Measurements from ENCODE around the gene MPZL3.

Gene MPZL3

DNA sequence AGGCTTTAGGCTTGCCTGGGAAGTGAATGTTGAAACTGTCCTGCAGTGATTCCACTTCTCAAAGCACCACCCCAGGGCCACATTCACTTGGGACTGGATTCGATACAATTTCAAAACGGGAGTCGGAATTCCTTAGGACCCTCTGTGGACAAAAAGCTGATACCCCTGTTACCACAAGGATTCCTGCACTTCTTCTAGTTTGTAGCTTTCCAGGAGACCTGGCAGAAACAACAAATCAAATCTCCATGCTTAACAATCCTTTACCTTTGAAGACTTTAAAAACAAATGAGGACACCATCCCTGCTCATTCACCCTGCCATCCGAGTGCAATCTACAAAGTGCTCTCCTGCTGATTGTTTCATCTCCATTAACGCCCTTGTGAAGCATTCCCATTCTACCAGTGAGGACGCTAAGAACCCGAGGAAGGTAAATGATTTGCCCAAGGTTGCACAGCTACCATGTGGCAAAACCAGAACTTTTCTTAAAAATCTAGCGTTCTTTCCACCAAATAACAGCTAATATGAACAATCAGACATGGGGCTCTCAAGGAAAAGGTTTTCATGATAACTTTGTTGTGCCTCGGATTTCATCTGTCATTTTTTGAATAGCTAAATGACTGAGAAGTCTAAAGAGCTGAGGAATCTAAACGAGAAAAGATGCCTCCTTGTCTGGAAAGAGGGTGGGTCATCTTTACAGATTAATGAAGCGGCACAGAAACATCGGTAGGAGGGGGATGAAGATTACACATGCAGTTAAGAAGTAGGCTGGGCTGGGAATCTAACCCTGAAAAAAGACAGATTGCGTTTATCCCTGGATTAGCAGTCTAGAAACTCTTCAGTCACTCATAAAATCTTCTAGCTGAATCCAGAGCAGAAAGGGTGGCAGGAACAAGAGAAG, 12.7 kb upstream of the MPZL3 start:
- DNase-seq, result no peak

DNA sequence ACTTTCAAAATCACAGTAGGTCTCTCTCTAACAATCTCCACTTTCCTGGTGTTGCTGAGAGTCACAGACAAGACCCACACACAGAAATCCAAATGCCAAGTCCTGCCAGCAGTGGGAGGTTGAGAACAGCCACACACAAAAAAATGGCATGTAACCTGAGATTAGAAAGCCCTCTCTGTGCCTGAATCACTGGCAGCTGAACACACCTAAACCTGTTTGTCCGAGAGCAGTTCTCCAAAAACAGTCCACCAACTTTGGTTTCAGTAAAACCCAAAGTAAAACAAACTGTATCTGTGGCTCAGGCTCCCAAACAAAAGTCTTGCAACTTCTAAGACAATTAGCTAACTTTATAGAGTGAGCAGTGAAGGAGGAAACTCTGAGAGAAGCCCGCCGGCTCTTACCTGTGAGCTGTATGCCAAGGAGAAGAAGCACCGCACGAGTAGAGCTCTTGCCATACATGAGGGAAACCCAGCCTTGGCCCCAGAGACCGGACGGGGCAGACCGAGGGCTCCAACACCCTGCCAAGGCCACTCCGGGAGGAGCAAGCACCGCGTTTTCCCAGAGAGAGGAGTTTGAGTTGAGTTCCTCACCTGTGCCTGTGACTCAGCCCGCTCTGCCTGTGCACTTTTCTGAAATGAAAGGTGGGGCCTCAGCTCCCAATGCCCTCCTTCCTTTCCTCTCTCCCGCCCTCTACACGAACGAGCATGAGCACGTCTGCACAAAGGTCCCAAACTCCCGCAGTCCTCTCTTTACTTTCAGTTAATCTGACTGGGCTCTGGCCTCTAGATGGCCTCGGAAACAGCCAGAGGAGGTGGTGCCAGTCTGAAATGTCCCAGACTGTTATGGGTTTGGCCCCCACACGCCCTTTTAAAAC, 11.8 kb upstream of the MPZL3 start, which contains the start of gene MPZL2:
TSS of gene MPZL2 (minus strand) at position 603 of the 874 bp plus-strand sequence. CDS start at position 459, 144 bp downstream.
- no peak for DNase-seq

DNA sequence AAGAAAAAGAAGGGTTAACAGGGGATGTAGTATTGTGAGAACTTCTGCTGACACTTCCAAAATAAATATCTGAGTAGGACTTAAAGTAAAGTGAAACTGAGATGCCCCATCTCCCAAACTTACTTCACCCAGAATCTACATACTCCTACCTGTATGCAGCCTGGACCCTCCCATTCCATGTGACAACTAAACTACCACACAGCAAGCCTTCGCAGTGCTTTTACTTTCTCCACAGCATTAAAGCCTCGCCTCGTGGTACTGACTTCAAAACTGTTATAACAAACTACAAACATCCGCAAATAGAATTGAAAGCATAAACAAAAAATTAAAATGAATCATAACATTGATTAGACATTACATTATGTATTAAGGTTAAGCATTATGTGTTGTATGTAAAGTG, 10.9 kb upstream of the MPZL3 start:
- no peak for DNase-seq

DNA sequence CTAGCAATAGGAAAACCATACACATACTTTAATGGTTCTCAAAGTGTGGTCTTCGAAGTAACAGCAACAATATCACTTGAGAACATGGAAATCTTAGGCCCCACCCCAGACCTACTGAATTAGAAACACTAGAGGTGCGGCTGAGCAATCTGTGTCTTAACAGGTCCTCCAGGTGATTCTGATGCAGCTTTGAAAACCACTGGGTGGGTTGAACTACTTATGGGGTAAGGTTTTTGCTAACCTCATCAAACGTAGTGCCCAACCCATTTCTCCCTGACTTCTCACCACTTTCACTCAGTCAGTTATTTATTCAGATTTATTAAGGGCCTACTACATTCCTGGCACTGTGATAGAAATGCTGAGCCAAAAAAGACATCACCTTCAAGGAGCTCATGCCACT, 8.2 kb upstream of the MPZL3 start:
- DNase-seq, result peak in 1 of 2 donors; percentile 38

DNA sequence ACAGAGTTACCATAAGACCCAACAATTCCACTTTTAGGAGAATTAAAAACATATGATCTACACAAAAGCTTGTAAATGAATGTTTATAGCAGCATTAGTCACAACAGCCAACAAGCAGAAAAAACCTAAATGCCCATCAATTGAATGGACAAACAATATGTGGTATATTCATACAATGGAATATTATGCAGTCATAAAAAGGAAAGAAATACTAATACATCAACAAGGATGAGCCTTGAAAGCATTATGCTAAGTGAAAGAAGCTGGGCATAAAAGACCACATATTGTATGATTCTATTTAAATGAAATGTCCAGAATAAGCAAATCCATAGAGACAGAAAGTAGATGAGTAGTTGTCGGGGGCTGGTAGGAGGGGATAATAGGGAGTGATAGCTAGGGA, 7.0 kb upstream of the MPZL3 start:
- no peak for DNase-seq

DNA sequence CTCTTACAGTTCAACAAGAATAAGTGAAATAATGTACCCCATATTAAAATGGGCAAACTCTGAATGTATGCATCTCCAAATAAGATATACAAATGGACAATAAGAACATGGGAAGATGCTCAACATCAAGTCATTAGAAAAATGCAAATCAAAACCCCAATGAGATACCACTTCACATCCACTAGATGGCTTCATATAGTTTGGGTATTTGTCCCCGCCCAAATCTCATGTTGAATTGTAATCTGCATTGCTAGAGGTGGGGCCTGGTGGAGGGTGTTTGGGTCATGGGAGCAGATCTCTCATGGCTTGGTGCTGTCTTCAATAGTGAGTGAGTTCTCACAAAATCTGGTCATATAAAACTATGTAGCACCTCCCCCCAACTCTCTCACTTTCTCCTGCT, 6.2 kb upstream of the MPZL3 start:
- DNase-seq, result no peak

DNA sequence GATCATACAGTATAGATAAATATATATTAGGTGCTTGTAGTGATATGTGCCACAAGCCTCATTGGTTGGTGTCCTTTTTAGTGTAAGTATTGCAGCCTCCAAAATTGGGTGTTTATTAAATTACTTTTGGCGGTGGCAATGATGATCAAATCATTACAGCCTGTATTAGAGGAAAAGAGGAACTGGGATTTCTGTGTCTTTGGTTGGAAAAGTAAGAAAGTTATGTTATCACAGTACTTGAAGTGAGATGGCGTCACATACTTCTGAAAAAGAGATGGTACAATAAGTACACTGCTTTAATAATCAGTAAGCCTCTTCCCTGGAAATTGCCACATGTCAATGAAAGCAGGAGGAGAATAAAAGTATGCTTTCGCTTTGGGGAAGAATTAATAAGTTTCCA, 523 bp upstream of the MPZL3 start:
- DNase-seq, result no peak

DNA sequence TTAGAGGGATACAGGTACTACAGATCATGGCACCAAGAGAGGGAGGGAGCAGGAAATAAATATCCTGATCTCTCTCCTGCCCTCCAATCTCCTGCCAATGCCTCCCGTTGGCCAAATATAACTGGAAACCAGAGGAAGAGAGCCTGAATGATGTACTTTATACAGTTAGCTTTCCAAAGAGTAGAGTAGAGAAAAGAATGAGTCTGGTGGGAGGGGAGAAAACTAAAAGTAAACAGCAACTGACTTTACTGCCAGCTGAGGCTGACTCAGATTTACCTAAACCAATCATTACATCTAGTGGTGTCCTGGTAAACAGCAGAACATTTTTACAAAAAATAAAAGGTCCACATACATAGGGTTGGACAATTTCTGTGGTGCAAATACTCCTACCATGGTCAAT, 5.1 kb downstream of the MPZL3 start:
- DNase-seq, result no peak

DNA sequence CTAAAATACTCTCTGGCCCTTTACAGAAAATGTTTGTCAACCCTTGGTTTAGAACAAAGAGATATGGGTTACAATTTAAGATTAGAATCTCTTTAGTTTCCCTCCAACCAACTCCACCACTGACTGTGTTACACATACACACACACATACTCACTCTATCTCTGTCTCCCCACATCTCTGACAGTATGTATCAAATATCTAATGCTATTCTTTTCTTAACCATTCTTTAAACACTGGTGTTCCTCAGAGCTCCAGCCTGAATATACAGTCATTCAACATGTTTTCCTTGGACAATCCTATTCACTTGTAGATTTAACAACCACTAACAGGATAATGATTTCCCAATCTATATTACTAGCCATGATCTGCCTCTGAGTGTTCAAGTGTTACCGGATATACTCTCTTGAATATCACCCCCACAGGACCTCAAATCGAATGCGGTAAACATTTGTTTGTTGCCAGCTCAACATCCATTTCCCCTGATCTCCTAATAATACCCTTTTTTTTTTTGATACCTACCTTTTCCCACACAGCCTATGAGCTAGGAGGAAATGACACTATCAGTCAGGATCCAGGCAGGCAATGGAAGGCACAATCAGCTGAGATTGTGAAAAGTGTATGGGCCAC, 6.1 kb downstream of the MPZL3 start:
- DNase-seq, result no peak

DNA sequence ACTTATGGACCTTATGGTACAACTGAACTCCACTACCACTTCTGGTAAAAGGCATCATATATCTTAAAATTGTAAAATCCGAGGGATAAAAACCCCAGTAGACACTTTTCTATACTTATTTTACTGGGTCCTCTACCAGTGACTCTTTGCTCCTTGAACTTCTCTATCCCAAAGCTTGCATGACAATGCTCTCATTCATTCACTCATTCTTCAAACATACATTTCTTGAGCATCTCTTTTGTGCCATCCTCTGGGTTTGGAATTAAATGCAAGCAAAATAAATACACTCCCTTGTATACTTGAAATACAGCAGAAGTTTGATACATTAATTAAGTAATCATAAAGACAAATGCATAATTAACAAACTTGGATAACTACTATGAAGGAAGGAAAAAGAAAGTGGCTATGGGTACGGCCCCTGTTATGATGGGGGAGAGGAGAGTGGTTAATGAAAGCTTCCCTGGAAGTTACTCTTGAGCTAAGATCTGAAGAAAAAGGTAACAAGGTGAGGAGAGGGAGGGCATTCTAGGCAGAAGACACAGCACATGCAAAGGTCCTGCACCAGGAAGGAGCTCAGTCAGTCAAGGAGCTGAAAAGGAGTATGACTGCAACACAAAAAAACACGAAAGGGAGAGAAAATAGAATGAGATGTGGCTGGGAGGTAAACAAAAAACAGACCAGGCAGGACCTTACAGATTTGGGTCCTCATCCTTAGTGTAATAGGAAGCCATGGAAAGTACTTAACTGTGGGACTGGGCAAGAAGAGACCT, 8.0 kb downstream of the MPZL3 start:
- no peak for DNase-seq

DNA sequence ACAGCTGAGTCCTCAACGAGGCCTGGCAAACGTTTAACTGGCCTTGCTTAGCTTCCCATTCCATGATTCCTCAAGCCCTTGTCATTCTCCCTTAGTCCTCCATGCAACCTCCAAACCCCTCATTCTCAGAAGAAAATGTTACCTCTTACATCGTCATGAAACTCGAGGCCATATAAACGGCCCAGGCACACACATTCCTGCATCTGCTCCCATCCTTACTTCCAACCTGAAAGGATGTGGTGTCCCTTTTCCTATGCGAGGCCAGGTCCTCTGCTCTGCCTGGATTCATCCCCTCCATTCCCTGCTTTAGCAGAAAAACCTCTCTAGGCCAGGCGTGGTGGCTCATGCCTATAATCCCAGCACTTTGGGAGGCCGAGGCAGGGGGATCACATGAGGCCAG, 9.0 kb downstream of the MPZL3 start:
- DNase-seq, result no peak

DNA sequence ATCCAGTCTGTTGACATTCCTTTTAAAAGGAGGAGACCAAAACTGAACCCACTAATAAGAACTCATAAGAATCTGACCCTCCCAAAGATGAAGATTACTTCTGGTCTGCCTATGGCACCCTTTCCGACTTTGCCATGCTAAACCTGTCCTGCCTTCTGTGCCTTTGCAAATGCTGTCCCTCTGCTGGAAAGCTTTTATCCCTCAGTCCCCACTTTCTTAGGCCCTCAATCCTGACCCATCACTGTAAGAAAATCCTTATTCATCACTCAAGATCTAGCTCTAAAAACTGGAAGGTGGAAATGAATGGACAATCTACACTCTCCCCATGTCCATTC, 10.4 kb downstream of the MPZL3 start:
- no peak for DNase-seq

DNA sequence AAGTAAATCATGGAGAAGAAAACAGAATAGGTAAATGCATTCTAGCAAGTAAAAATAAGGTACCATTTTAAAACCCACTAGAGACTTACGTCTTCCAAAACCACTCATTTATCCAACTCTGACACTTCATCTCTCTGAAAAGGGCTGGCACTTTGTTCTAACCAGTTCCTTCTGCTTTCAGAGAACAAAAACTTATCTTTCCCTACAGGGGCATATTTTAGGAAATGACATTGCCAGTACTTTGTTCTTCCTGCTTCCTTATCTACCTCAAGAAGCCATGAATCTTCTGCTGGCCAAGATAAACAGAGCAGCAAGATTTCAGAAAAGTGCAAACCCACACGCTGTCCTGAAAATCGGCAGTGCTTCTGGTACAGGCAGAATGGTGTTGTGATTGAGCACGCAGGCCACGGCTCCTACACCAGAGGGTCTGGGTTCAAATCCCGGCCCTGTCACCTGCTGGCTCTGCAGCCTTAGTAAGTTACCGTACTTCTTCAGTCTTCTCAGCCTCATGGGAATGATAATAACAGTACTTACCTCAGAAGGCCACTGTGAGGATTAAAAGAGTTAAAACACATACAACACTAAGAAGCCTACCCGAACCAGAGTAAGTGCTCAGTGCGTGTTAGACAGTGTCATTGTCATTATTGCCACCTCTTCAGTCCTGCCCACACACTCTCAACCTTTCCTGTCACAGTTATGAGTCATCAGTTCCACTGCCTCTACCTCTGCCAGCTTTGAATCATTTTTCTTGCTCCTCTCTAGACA, 11.0 kb downstream of the MPZL3 start:
- peak; percentile 69 to 80 for DNase-seq

DNA sequence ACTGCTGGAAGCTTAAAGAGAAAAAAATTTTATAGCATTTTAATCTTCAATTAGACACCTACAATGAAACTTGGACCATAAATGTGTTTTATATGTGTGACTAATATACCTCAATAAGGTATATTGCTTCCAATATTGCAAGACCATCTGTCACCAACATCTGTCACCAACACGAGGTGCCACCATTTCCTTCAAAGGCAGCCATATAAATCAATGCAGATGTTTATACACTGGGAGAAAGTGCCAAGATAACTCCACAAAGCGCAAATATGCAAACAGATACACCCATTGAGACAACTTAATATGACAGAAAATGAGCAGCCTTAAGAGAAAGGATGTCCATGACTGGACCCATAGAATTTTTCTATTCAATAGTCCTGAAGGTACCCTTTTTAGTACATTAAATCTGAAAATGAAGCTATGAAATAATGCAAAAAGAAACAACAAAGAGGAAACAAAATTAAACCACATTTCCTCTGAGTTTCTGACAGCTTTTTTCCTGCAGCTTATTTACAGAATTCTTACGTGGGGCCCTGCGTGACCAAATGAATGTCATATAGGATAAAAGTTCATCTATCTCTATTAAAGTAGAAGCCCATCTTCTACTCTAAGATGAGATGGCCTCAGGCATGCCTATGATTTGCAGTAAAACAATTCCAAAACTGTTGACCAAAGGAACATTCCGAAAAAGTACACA, 12.5 kb downstream of the MPZL3 start:
- no peak for DNase-seq

DNA sequence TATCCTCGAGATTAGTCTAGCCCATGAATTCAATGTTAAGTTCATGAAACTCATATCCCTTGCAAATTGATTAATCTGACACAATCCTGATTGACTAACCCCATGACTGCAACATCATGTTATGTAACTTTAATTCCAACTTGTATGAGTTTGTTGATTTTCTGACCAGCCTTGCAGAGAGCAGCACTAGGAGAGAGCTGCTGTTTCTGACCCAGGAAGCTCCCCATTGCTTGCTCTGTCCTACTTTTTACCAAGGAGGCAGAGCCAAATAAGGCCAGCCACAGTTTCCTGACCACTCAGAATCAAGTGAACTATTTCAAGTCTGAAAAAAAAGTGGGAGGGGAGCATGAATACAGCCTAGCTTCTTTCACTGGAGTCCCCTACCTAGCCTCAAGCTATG, 13.2 kb downstream of the MPZL3 start:
- no peak for DNase-seq

DNA sequence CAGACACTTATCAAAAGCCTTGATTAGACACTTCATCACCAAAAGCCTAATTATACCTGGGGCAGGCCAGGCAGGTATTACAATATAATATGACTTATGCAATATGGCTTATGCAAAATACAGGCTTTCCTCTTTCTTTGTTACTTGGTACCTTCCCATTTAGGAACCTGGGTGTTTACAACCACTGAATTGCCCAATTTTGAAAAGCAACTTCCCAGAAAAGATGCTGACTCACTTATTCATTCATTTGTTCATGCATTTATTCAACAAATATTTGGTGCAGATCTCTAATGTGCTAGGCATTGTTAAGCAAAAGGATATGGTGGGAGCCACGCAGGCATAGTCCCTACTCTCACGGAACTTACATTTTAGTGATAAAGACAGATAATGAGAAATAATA, 13.7 kb downstream of the MPZL3 start:
- DNase-seq, result no peak

DNA sequence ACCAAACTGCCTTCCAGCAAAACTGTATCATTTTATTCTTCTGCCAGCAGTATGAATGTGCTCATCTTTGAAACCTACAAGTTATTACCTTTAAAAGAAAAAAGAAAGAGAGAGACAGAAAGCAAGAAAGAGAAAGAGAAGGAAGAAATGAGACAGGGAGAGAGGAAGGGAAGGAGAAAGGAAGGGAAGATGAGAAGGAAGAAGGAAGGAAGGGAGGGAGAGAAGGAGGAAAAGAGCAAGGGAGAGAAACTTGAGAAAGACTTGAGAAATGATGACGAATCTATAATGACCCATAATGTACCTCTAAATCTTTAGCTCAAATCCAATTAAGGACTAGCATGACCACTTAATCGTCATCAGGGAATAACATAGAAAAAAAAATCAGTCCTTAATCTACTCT, 16.0 kb downstream of the MPZL3 start:
- no peak for DNase-seq

DNA sequence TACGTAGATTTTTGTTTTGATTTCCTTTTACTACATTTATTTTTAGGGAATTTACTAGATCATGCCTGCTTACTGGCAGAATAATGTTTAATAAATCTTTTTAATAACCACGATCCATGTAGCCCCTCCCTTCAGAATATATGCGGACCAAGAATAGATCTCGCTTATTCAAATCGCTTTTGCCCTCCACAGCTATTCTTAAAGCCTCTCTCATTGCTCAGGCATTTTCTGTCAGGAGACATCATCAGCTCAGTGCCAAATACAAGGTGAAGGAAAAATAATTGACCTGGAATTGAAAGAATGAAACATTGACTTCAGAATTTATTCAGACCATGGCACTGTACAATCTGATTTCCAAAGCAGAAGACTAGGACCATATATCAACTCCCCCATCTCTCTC, 17.3 kb downstream of the MPZL3 start:
- DNase-seq, result no peak

DNA sequence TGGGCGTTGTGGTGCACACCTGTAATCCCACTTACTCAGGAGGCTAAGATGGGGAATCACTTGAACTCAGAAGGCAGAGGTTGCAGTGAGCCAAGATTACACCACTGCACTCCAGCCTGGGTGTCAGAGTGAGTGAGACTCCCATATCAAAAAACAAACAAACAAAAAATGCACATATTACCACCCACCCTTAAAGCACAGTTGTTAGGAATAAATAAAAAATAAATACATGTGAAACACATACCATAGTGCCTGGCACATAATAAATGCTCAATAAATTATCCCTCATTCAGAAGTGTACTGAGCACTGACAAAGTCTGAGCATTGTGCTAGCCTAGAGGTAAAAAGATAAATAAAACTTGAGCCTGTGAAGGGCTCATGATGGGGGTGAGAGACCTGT, 18.3 kb downstream of the MPZL3 start:
- DNase-seq, result no peak

DNA sequence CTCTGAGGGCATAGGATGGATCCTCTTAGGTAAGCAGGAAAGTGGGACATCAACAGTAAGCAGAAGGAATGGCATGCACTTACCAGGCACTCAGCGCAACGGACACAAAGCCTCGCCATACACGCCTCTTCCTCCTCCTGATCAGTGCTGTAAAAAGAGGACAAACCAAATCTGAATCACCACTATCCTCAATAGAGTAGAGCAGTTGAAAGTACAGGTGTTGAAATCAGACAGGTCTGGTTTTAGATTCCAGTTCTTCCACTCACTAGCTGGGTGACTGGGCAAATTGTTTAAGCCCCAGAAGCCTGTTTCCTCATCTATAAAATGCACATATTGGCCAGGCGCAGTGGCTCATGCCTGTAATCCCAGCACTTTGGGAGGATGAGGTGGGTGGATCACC, 18.8 kb downstream of the MPZL3 start:
- DNase-seq, result no peak

DNA sequence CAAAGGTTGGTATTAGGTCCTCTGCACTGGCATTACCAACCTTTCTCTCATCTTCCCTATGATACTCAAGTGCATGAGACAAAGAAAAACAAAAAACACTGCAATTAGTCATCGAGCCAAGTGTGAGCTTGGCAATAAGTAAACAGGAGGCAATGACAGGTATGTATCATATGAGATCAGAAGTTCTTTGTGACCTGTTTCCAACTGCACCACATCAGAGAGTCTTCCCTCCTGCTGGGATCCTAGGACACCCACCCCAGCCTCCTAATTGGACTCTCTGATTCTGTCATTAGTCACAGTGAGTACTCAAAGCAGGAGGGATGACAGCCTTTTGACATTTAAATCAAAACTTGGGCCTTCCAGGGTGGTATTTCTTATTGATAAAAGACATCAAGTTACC, 19.5 kb downstream of the MPZL3 start:
- no peak for DNase-seq

Data from CD4-positive, alpha-beta T cell treated with Interleukin-4 for 1 hour (primary cell).